MM.1S (cell line): ENCODE results near the gene UBE3B.

Source experiments
- EZH2 ChIP-seq: fragments of 300-600 bp; sonication (generic); optimal IDR thresholded peaks from 2 replicates; pipeline ENCODE3; 2017; ENCODE audit warnings: low read depth, mild to moderate bottlenecking, antibody characterized with exemption, low read length, mixed read lengths
- EZH2phosphoT487 ChIP-seq: fragments of 300-600 bp; sonication (generic); IDR thresholded peaks from 2 replicates; pipeline ENCODE4 v1.6.1; 2018; ENCODE audit warnings: antibody characterized with exemption, low read length
- TF ChIP-seq, protein P1 (sequence below): fragments of 300-600 bp; sonication (generic); IDR thresholded peaks from 2 replicates; pipeline ENCODE4 v1.5.1; 2016; ENCODE audit warnings: antibody characterized with exemption, low read length, mixed read lengths

DNA sequence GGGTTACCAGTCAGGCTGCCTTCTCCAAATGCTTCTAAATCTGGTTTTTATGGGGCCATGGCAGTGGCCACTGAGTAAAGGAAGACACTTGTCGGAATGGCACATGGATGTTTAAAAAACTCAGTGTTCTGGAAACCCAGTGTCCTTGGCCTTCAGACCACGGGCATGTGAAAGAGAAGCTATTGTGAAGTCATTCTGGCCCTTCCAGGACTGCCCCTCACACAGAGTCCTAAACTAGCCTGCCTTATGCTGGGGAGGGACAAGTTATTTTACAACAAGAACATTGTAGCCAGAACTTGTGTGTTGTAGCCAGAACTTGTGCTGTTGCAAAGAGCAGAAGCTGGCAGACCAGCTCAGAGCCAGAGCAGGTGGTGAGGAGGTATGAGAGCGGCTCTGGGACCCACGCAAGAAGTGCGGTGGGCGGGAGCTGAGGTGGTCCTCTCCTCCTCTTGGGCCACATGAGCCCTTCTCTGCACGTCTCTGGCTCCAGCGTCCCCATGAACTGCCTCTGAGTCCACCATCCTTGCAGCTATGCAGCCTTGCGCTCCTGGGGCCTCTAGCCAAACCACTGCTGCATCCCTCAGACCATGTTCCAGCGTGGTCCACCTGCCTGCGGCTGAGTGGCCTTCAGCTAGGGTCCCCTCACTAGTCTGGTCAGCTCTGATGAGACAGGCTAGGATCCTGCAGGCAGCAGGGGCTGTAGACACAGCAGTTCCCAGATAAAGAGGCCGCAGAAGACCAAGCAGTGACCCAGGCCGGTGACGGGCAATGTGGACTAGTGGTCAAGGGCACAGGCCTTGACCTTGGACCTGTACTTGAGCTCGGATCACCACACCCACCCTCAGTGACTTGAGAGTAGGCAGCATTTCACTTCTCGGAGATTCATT, 63.3 kb downstream of the UBE3B start:
- TF ChIP-seq, protein P1, sequence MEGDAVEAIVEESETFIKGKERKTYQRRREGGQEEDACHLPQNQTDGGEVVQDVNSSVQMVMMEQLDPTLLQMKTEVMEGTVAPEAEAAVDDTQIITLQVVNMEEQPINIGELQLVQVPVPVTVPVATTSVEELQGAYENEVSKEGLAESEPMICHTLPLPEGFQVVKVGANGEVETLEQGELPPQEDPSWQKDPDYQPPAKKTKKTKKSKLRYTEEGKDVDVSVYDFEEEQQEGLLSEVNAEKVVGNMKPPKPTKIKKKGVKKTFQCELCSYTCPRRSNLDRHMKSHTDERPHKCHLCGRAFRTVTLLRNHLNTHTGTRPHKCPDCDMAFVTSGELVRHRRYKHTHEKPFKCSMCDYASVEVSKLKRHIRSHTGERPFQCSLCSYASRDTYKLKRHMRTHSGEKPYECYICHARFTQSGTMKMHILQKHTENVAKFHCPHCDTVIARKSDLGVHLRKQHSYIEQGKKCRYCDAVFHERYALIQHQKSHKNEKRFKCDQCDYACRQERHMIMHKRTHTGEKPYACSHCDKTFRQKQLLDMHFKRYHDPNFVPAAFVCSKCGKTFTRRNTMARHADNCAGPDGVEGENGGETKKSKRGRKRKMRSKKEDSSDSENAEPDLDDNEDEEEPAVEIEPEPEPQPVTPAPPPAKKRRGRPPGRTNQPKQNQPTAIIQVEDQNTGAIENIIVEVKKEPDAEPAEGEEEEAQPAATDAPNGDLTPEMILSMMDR: no peak
- TF ChIP-seq EZH2 (no peak), EZH2phosphoT487 (no peak)
